Nephron (organoid): ENCODE data around the gene SRPK3.

Source experiments
- H3K27ac Mint-ChIP-seq, 3 experiments: 2 replicates each; pipeline ENCODE4 v1.8.0; 2020; ENCODE audit warnings: mixed read lengths in 3 of 3, mild to moderate bottlenecking in 2 of 3, moderate library complexity in 1 of 3
- H3K27me3 Mint-ChIP-seq: 2 replicates; pipeline ENCODE4 v1.8.0; 2021; ENCODE audit warnings: low read depth, mild to moderate bottlenecking, moderate library complexity, mixed read lengths
- H3K36me3 Mint-ChIP-seq: 2 replicates; pipeline ENCODE4 v1.8.0; 2020; ENCODE audit warnings: low read depth, mixed read lengths
- H3K4me1 Mint-ChIP-seq: 2 replicates; pipeline ENCODE4 v1.8.0; 2020; ENCODE audit warnings: mixed read lengths
- H3K4me3 Mint-ChIP-seq, 3 experiments: 2 replicates each; pipeline ENCODE4 v1.8.0; 2020; ENCODE audit warnings: mild to moderate bottlenecking in 3 of 3, mixed read lengths in 3 of 3, moderate library complexity in 2 of 3
- H3K9me3 Mint-ChIP-seq: 2 replicates; pipeline ENCODE4 v1.8.0; 2020; ENCODE audit warnings: mixed read lengths
- TF ChIP-seq, protein P1 (sequence below), 3 experiments: fragments of 200-600 bp; sonication (generic); IDR thresholded peaks; one replicate each; pipeline ENCODE4 v1.5.0; 2021; ENCODE audit warnings: antibody characterized with exemption in 3 of 3; ENCODE audit not compliant: unreplicated experiment in 3 of 3

SRPK3 gene

GRCh38 chrX:153781428-153782047 is 697 bp downstream of the SRPK3 start:
- Mint-ChIP-seq H3K36me3 (peaks cover 6% of the 10 kb centered on the region), H3K27ac (no peak overlapping the region), H3K4me1 (peaks cover 9% of the 10 kb centered on the region), H3K27me3 (peaks cover 5% of the 10 kb centered on the region), H3K9me3 (peaks cover 8% of the 10 kb centered on the region), H3K4me3 (peak overlapping the region in 2 of 3 experiments; percentile 32 to 67)
- TF ChIP-seq, protein P1, sequence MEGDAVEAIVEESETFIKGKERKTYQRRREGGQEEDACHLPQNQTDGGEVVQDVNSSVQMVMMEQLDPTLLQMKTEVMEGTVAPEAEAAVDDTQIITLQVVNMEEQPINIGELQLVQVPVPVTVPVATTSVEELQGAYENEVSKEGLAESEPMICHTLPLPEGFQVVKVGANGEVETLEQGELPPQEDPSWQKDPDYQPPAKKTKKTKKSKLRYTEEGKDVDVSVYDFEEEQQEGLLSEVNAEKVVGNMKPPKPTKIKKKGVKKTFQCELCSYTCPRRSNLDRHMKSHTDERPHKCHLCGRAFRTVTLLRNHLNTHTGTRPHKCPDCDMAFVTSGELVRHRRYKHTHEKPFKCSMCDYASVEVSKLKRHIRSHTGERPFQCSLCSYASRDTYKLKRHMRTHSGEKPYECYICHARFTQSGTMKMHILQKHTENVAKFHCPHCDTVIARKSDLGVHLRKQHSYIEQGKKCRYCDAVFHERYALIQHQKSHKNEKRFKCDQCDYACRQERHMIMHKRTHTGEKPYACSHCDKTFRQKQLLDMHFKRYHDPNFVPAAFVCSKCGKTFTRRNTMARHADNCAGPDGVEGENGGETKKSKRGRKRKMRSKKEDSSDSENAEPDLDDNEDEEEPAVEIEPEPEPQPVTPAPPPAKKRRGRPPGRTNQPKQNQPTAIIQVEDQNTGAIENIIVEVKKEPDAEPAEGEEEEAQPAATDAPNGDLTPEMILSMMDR (IDR thresholded peaks at IDR 0.05; ENCODE audit: unreplicated experiment in 3 of 3), result no peak

GRCh38 chrX:153782313-153782712 is 1.5 kb downstream of the SRPK3 start:
- H3K9me3 Mint-ChIP-seq, result peaks cover 8% of the 10 kb centered on the region
- H3K4me3 Mint-ChIP-seq, result peak overlapping the region in 1 of 3 experiments; percentile 8
- peaks cover 5% of the 10 kb centered on the region for H3K27me3 Mint-ChIP-seq
- H3K36me3 Mint-ChIP-seq, result peaks cover 9% of the 10 kb centered on the region
- peaks cover 9% of the 10 kb centered on the region for H3K4me1 Mint-ChIP-seq
- no peak overlapping the region for H3K27ac Mint-ChIP-seq
- TF ChIP-seq, protein P1 (IDR thresholded peaks at IDR 0.05; ENCODE audit: unreplicated experiment in 3 of 3), result no peak

GRCh38 chrX:153782871-153783270 is 2.0 kb downstream of the SRPK3 start:
- peaks cover 13% of the 10 kb centered on the region for H3K36me3 Mint-ChIP-seq
- no peak overlapping the region for H3K4me3 Mint-ChIP-seq
- TF ChIP-seq, protein P1 (IDR thresholded peaks at IDR 0.05; ENCODE audit: unreplicated experiment in 3 of 3), result no peak
- H3K27ac Mint-ChIP-seq, result no peak overlapping the region
- H3K4me1 Mint-ChIP-seq, result peaks cover 9% of the 10 kb centered on the region
- H3K9me3 Mint-ChIP-seq, result peaks cover 8% of the 10 kb centered on the region
- peaks cover 5% of the 10 kb centered on the region for H3K27me3 Mint-ChIP-seq

GRCh38 chrX:153783378-153784013 is 2.7 kb downstream of the SRPK3 start:
- peaks cover 9% of the 10 kb centered on the region for H3K4me1 Mint-ChIP-seq
- H3K9me3 Mint-ChIP-seq, result peaks cover 8% of the 10 kb centered on the region
- no peak overlapping the region for H3K4me3 Mint-ChIP-seq
- H3K27ac Mint-ChIP-seq, result no peak overlapping the region
- TF ChIP-seq, protein P1 (IDR thresholded peaks at IDR 0.05; ENCODE audit: unreplicated experiment in 3 of 3), result no peak
- H3K36me3 Mint-ChIP-seq, result peaks cover 14% of the 10 kb centered on the region
- peaks cover 5% of the 10 kb centered on the region for H3K27me3 Mint-ChIP-seq

DNA sequence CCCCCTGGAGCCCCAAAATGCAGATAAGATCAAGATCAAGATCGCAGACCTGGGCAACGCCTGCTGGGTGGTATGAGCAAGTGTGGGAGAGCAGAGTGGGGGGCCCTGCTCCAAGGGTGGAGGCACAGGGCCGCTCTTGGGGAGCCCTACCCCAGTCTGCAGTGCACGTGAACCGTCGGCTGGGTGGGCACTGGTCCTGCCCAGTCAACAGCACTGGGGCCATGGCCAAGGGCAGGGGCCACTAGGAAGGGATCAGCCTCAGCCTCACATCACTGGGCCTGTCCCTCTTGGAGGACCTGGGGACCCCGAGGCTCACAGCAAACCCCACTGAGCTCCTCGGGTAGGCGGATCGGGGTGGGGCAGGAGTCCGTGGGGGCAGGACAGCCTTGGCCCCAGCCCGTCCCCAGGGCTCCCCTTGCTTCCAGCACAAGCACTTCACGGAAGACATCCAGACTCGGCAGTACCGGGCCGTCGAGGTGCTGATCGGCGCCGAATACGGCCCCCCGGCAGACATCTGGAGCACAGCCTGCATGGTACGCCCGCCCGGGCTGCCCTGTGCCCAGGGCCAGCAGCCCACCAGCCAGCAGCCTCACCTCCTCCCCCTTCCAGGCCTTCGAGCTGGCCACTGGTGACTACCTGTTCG is 3.6 kb downstream of the SRPK3 start:
- H3K36me3 Mint-ChIP-seq, result peaks cover 14% of the 10 kb centered on the region
- H3K27ac Mint-ChIP-seq, result no peak overlapping the region
- peaks cover 5% of the 10 kb centered on the region for H3K27me3 Mint-ChIP-seq
- peaks cover 9% of the 10 kb centered on the region for H3K4me1 Mint-ChIP-seq
- H3K4me3 Mint-ChIP-seq, result no peak overlapping the region
- peaks cover 8% of the 10 kb centered on the region for H3K9me3 Mint-ChIP-seq
- TF ChIP-seq, protein P1 (IDR thresholded peaks at IDR 0.05; ENCODE audit: unreplicated experiment in 3 of 3), result no peak
